Testis (tissue), 2 donors: ENCODE measurements around the gene GTPBP4.

Source experiments
- CTCF ChIP-seq, 3 experiments: fragments of 450-650 bp in 2 of 3; fragments of 200-600 bp in 1 of 3; sonication (generic) in 1 of 3; IDR thresholded peaks; one replicate each; pipeline ENCODE4 v1.5.1; 2016 to 2019; ENCODE audit warnings: antibody characterized with exemption in 3 of 3, mild to moderate bottlenecking in 2 of 3, moderate library complexity in 1 of 3
- POLR2A ChIP-seq: fragments of 450-650 bp; IDR thresholded peaks from one replicate; pipeline ENCODE4 v1.6.1; 2017; ENCODE audit warnings: antibody characterized with exemption, mild to moderate bottlenecking, moderate library complexity

- no peak for TF ChIP-seq CTCF (IDR thresholded peaks at IDR 0.05)
- TF ChIP-seq POLR2A: no peak
These were observed 18.6 kb upstream of the GTPBP4 start for GRCh38 chr10:969473-970150.
